ENCODE data around the gene MRPL34. TPM values are rescaled to one million over a fixed set of nuclear protein-coding genes. Genes with fewer than 3 reads are reported as not detected.

Gene MRPL34
- total and polyA plus RNA-seq, 9 of the 15 experiments (the other 6 are each of a cell fraction or from before 2014, with no cell fraction given): 11.5 to 256 (median 72.5) TPM

DNA sequence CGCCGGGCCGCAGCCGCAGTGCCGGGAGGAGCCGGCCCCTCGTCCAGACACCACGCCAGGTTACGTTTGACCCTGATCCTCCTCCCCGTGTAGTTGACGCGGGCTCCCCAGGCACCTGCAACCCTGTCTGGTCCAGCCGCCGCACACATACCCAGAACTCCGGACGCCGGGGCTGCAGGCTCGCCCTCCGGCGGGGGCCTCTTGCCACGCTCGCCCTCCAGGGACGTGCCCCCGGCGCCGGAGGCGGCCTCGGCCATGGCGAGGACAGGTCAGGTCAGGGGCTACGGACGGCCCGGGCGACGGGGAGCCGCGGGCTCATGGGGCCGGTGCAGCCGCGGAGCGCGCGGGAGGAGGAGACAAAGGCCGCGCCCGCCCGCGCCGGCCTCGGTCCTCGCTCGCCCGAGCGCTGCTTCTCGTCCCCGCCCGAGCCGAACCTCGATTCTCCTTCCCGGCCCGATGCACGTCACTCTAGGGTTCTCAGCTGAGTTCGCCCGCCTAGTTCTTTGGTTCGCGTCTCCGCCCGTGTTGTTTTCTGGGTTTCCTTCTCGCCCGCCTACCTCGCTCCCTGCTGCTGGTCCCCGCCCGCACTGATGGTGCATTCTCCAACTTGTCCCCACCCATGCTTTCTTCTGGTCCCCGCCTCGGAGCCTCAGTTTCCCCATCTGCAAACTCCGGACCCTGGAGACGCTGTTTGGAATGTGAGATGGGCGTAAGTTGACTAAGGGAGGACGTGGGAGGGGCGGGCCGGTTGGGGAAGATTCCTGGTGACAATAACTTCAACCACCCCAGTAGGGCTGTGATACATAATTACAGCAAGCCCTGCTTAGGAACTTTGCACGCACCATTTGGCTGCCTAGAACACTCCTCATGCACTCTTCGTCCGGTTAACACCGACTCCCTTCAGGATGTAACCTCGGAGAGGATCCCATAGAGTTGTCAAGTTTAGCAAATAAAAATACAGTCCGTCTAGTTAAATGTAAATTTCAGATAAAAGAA, 29.0 kb downstream of the MRPL34 start, which contains the start of gene ANO8 (continued):
- TF ChIP-seq ETV6 (IDR thresholded peaks at IDR 0.05; ENCODE audit: borderline replicate concordance in 1 of 2, low read depth in 2 of 2, low read length in 1 of 2) (no peak), ETV6 (CRISPR knock-in tag; IDR thresholded peaks at IDR 0.05; ENCODE audit: borderline replicate concordance) (peak; percentile 81; the same call in 1 of the 2 replicates), NONO (IDR thresholded peaks at IDR 0.05; ENCODE audit: low read depth in 2 of 2, low read length in 1 of 2) (peak in 1 of 2 experiments; percentile 96; a peak in 2 of 4 replicates), CBX8 (IDR thresholded peaks at IDR 0.05; ENCODE audit: borderline replicate concordance, extremely low read depth, low read depth, low read length, poor library complexity, severe bottlenecking) (no peak), ZSCAN32 (CRISPR knock-in tag; IDR thresholded peaks at IDR 0.05) (no peak), ATF1 (CRISPR knock-in tag; IDR thresholded peaks at IDR 0.05) (peak; percentile 36; the same call in 1 of the 2 replicates), ATF1 (tag; IDR thresholded peaks at IDR 0.05) (peak; percentile 95), CREBBP (IDR thresholded peaks at IDR 0.05; ENCODE audit: low read depth, low read length) (no peak), ATF4 (CRISPR knock-in tag; IDR thresholded peaks at IDR 0.05) (no peak), ZNF77 (CRISPR knock-in tag; IDR thresholded peaks at IDR 0.05) (no peak), ZNF347 (CRISPR knock-in tag; IDR thresholded peaks at IDR 0.05; ENCODE audit: low read depth) (no peak), SAP30 (IDR thresholded peaks at IDR 0.05; ENCODE audit: borderline replicate concordance, insufficient read depth, low read depth, low read length, poor library complexity, severe bottlenecking) (peak; percentile 71), POLR2G (IDR thresholded peaks at IDR 0.05; ENCODE audit: low read depth, low read length) (peak; percentile 81), ZNF717 (CRISPR knock-in tag; IDR thresholded peaks at IDR 0.05) (no peak), KLF1 (tag; IDR thresholded peaks at IDR 0.05) (0 out of 2 replicates have a peak, but pooled peaks have one; percentile 22), ZBTB2 (IDR thresholded peaks at IDR 0.05) (peak; percentile 45; the same call in 1 of the 2 replicates), ESRRB (CRISPR knock-in tag; IDR thresholded peaks at IDR 0.05; ENCODE audit: borderline replicate concordance) (no peak)
- TF ChIP-seq, protein P1, sequence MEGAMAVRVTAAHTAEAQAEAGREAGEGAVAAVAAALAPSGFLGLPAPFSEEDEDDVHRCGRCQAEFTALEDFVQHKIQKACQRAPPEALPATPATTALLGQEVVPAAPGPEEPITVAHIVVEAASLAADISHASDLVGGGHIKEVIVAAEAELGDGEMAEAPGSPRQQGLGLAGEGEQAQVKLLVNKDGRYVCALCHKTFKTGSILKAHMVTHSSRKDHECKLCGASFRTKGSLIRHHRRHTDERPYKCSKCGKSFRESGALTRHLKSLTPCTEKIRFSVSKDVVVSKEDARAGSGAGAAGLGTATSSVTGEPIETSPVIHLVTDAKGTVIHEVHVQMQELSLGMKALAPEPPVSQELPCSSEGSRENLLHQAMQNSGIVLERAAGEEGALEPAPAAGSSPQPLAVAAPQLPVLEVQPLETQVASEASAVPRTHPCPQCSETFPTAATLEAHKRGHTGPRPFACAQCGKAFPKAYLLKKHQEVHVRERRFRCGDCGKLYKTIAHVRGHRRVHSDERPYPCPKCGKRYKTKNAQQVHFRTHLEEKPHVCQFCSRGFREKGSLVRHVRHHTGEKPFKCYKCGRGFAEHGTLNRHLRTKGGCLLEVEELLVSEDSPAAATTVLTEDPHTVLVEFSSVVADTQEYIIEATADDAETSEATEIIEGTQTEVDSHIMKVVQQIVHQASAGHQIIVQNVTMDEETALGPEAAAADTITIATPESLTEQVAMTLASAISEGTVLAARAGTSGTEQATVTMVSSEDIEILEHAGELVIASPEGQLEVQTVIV (CRISPR knock-in tag; IDR thresholded peaks at IDR 0.05; ENCODE audit: borderline replicate concordance): no peak
- TF ChIP-seq, protein P2, sequence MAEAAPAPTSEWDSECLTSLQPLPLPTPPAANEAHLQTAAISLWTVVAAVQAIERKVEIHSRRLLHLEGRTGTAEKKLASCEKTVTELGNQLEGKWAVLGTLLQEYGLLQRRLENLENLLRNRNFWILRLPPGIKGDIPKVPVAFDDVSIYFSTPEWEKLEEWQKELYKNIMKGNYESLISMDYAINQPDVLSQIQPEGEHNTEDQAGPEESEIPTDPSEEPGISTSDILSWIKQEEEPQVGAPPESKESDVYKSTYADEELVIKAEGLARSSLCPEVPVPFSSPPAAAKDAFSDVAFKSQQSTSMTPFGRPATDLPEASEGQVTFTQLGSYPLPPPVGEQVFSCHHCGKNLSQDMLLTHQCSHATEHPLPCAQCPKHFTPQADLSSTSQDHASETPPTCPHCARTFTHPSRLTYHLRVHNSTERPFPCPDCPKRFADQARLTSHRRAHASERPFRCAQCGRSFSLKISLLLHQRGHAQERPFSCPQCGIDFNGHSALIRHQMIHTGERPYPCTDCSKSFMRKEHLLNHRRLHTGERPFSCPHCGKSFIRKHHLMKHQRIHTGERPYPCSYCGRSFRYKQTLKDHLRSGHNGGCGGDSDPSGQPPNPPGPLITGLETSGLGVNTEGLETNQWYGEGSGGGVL (CRISPR knock-in tag; IDR thresholded peaks at IDR 0.05): no peak

Measured in K562 (cell line).